Measurements from ENCODE around the gene BATF. TPM values are rescaled to one million over a fixed set of nuclear protein-coding genes. Genes with fewer than 3 reads are reported as not detected.

Gene BATF
- total and polyA plus RNA-seq, 2 of the 8 experiments (the other 6 are each of a cell fraction or from before 2014, with no cell fraction given) = not detected

GRCh38 chr14:75542588-75543091, 20.4 kb downstream of the BATF start:
- H3K4me2 ChIP-seq (ENCODE audit: insufficient read depth in 1 of 2, low read depth in 2 of 2, low read length in 2 of 2) = no peak overlapping the region
- H3K4me3 ChIP-seq (ENCODE audit: extremely low read depth in 1 of 4, insufficient read depth in 2 of 4, low read depth in 3 of 4, low read length in 4 of 4) = no peak overlapping the region
- H3K27me3 ChIP-seq (replicated peaks in 1 of 4; ENCODE audit: control insufficient read depth in 3 of 4, extremely low read depth in 1 of 4, insufficient read depth in 3 of 4, low read length in 3 of 4) = no peaks in the 10 kb centered on the region
- no peak overlapping the region for H2AK5ac ChIP-seq (ENCODE audit: low read depth, low read length)
- H4K5ac ChIP-seq (ENCODE audit: insufficient read length, low read depth, low read length) = no peak overlapping the region
- no peak overlapping the region; the same call in 1 of the 2 replicates for H4K8ac ChIP-seq (ENCODE audit: extremely low read depth, insufficient read depth, low read length)
- H3K56ac ChIP-seq (replicated peaks; ENCODE audit: insufficient read length, low read depth, low read length) = no peak overlapping the region
- H3K18ac ChIP-seq (ENCODE audit: extremely low read depth, low read length) = no peak overlapping the region
- H2BK20ac ChIP-seq (ENCODE audit: low read length) = no peak overlapping the region
- H3K23ac ChIP-seq (ENCODE audit: insufficient read length) = no peak overlapping the region
- no peak overlapping the region for H3K9ac ChIP-seq (replicated peaks in 1 of 4; ENCODE audit: extremely low read depth in 1 of 4, low read depth in 3 of 4, low read length in 3 of 4)
- H4K91ac ChIP-seq (replicated peaks; ENCODE audit: insufficient read length, low read length) = no peak overlapping the region
- no peak overlapping the region for H2BK120ac ChIP-seq (replicated peaks; ENCODE audit: low read depth, low read length)
- FAIRE-seq (no peak), DNase-seq (ENCODE audit: low read depth in 1 of 2, low spot score in 2 of 2) (no peak)
- H3K9me3 ChIP-seq (ENCODE audit: insufficient read depth in 2 of 2, low read depth in 1 of 2, low read length in 1 of 2) = no peaks in the 10 kb centered on the region
- no peak overlapping the region for H3K4ac ChIP-seq (replicated peaks; ENCODE audit: insufficient read length, low read depth, low read length)
- H2BK12ac ChIP-seq (ENCODE audit: low read depth, low read length) = no peak overlapping the region
- peak overlapping the region; percentile 3; the same call in 1 of the 2 replicates for H2AFZ ChIP-seq (ENCODE audit: low read length)
- H4K20me1 ChIP-seq (replicated peaks in 1 of 2; ENCODE audit: control insufficient read depth in 1 of 2, insufficient read depth in 2 of 2, low read length in 2 of 2) = no peaks in the 10 kb centered on the region
- H3K79me1 ChIP-seq (ENCODE audit: low read depth, low read length) = no peaks in the 10 kb centered on the region
- peaks cover 0 to 6% (median 4%) of the 10 kb centered on the region in 4 experiments; a peak in 4 of 7 replicates for H3K4me1 ChIP-seq (replicated peaks in 1 of 4; ENCODE audit: control insufficient read depth in 3 of 4, insufficient read depth in 4 of 4, low read length in 3 of 4)
- ChIA-PET POLR2A (ENCODE audit: partially characterized antibody) (no interaction called here), CTCF (ENCODE audit: partially characterized antibody) (interaction anchor here (0.8 to 1.9 kb wide), 5 partner anchors 19 to 234 kb away, joined by 4 to 6 read pairs (median 5); no protein-coding TSS in a partner anchor)
- no peaks in the 10 kb centered on the region for H3K36me3 ChIP-seq (ENCODE audit: control insufficient read depth in 2 of 4, insufficient read depth in 4 of 4, low read length in 3 of 4)
- no peaks in the 10 kb centered on the region for H3K23me2 ChIP-seq (ENCODE audit: low read depth, low read length)
- H2BK5ac ChIP-seq (ENCODE audit: low read depth, low read length) = no peak overlapping the region
- 70% methylated on average over 10 of the region's 10 CpGs; no CpG with 5 or more reads in 1 of the 2 experiments for WGBS, 2 experiments (ENCODE audit: extremely low coverage in 1 of 2, insufficient coverage in 1 of 2, insufficient read length in 1 of 2, insufficient replicate concordance in 2 of 2, low coverage in 1 of 2, low lambda C conversion rate in 2 of 2, missing lambda C conversion rate in 1 of 2)
- no peak overlapping the region for H3K14ac ChIP-seq (ENCODE audit: insufficient read length)
- no peak overlapping the region for H3K27ac ChIP-seq (ENCODE audit: low read depth, low read length)
- H3K79me2 ChIP-seq (ENCODE audit: control insufficient read depth in 1 of 2, insufficient read depth in 2 of 2, low read length in 2 of 2) = no peaks in the 10 kb centered on the region
- H2BK15ac ChIP-seq (ENCODE audit: low read length) = no peak overlapping the region
- no peak for TF ChIP-seq CBX8 (IDR thresholded peaks at IDR 0.05; ENCODE audit: borderline replicate concordance, low read depth, low read length)
- TF ChIP-seq SIRT6 (IDR thresholded peaks at IDR 0.05; ENCODE audit: low read length) = no peak

Data from H1 (cell line).